ENCODE data around the gene CD3E.

CD3E gene

DNA sequence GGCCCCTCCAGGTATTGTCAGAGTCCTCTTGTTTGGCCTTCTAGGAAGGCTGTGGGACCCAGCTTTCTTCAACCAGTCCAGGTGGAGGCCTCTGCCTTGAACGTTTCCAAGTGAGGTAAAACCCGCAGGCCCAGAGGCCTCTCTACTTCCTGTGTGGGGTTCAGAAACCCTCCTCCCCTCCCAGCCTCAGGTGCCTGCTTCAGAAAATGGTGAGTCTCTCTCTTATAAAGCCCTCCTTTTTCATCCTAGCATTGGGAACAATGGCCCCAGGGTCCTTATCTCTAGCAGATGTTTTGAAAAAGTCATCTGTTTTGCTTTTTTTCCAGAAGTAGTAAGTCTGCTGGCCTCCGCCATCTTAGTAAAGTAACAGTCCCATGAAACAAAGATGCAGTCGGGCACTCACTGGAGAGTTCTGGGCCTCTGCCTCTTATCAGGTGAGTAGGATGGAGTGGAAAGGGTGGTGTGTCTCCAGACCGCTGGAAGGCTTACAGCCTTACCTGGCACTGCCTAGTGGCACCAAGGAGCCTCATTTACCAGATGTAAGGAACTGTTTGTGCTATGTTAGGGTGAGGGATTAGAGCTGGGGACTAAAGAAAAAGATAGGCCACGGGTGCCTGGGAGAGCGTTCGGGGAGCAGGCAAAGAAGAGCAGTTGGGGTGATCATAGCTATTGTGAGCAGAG lies at the start of gene CD3E:
Gene CD3E, plus strand, starts transcription at position 163 of the 681 bp plus-strand sequence. Its CDS starts 223 bp downstream, at position 386.
- DNase-seq (ENCODE audit: low read depth in 2 of 2) = peak in 1 of 2 donors; percentile 40

DNA sequence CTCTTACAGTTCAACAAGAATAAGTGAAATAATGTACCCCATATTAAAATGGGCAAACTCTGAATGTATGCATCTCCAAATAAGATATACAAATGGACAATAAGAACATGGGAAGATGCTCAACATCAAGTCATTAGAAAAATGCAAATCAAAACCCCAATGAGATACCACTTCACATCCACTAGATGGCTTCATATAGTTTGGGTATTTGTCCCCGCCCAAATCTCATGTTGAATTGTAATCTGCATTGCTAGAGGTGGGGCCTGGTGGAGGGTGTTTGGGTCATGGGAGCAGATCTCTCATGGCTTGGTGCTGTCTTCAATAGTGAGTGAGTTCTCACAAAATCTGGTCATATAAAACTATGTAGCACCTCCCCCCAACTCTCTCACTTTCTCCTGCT lies 46.1 kb upstream of the CD3E start:
- DNase-seq (ENCODE audit: low read depth in 2 of 2) = no peak

DNA sequence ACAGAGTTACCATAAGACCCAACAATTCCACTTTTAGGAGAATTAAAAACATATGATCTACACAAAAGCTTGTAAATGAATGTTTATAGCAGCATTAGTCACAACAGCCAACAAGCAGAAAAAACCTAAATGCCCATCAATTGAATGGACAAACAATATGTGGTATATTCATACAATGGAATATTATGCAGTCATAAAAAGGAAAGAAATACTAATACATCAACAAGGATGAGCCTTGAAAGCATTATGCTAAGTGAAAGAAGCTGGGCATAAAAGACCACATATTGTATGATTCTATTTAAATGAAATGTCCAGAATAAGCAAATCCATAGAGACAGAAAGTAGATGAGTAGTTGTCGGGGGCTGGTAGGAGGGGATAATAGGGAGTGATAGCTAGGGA lies 45.4 kb upstream of the CD3E start:
- DNase-seq (ENCODE audit: low read depth in 2 of 2) = no peak

DNA sequence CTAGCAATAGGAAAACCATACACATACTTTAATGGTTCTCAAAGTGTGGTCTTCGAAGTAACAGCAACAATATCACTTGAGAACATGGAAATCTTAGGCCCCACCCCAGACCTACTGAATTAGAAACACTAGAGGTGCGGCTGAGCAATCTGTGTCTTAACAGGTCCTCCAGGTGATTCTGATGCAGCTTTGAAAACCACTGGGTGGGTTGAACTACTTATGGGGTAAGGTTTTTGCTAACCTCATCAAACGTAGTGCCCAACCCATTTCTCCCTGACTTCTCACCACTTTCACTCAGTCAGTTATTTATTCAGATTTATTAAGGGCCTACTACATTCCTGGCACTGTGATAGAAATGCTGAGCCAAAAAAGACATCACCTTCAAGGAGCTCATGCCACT lies 44.2 kb upstream of the CD3E start:
- DNase-seq (ENCODE audit: low read depth in 2 of 2) = no peak

DNA sequence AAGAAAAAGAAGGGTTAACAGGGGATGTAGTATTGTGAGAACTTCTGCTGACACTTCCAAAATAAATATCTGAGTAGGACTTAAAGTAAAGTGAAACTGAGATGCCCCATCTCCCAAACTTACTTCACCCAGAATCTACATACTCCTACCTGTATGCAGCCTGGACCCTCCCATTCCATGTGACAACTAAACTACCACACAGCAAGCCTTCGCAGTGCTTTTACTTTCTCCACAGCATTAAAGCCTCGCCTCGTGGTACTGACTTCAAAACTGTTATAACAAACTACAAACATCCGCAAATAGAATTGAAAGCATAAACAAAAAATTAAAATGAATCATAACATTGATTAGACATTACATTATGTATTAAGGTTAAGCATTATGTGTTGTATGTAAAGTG lies 41.4 kb upstream of the CD3E start:
- no peak for DNase-seq (ENCODE audit: low read depth in 2 of 2)

DNA sequence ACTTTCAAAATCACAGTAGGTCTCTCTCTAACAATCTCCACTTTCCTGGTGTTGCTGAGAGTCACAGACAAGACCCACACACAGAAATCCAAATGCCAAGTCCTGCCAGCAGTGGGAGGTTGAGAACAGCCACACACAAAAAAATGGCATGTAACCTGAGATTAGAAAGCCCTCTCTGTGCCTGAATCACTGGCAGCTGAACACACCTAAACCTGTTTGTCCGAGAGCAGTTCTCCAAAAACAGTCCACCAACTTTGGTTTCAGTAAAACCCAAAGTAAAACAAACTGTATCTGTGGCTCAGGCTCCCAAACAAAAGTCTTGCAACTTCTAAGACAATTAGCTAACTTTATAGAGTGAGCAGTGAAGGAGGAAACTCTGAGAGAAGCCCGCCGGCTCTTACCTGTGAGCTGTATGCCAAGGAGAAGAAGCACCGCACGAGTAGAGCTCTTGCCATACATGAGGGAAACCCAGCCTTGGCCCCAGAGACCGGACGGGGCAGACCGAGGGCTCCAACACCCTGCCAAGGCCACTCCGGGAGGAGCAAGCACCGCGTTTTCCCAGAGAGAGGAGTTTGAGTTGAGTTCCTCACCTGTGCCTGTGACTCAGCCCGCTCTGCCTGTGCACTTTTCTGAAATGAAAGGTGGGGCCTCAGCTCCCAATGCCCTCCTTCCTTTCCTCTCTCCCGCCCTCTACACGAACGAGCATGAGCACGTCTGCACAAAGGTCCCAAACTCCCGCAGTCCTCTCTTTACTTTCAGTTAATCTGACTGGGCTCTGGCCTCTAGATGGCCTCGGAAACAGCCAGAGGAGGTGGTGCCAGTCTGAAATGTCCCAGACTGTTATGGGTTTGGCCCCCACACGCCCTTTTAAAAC lies 40.6 kb upstream of the CD3E start, which contains the start of gene MPZL2:
Gene MPZL2, minus strand, starts transcription at position 603 of the 874 bp plus-strand sequence. Its CDS starts 144 bp downstream, at position 459.
- DNase-seq (ENCODE audit: low read depth in 2 of 2) = no peak

DNA sequence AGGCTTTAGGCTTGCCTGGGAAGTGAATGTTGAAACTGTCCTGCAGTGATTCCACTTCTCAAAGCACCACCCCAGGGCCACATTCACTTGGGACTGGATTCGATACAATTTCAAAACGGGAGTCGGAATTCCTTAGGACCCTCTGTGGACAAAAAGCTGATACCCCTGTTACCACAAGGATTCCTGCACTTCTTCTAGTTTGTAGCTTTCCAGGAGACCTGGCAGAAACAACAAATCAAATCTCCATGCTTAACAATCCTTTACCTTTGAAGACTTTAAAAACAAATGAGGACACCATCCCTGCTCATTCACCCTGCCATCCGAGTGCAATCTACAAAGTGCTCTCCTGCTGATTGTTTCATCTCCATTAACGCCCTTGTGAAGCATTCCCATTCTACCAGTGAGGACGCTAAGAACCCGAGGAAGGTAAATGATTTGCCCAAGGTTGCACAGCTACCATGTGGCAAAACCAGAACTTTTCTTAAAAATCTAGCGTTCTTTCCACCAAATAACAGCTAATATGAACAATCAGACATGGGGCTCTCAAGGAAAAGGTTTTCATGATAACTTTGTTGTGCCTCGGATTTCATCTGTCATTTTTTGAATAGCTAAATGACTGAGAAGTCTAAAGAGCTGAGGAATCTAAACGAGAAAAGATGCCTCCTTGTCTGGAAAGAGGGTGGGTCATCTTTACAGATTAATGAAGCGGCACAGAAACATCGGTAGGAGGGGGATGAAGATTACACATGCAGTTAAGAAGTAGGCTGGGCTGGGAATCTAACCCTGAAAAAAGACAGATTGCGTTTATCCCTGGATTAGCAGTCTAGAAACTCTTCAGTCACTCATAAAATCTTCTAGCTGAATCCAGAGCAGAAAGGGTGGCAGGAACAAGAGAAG lies 39.7 kb upstream of the CD3E start:
- DNase-seq (ENCODE audit: low read depth in 2 of 2) = no peak

DNA sequence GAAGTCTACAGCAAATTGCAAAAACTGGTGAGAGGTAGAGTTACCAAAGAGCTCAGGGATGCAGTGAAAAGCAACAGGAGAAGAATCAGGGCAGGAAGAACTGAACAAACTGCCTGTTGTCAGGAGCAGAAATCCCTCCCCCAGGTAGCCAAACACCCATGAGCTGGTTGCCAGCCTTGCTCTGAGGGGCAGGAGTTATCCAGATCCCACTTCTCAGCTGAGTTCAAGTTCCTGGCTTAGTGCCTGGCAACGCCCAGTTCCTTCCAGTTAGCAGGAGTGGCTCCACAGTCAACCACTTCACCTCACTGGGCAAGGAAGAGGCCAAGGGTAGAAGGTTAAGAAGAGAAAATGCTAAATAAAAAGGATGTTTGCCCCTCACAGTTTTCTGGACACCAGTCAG lies 38.6 kb upstream of the CD3E start:
- no peak for DNase-seq (ENCODE audit: low read depth in 2 of 2)

DNA sequence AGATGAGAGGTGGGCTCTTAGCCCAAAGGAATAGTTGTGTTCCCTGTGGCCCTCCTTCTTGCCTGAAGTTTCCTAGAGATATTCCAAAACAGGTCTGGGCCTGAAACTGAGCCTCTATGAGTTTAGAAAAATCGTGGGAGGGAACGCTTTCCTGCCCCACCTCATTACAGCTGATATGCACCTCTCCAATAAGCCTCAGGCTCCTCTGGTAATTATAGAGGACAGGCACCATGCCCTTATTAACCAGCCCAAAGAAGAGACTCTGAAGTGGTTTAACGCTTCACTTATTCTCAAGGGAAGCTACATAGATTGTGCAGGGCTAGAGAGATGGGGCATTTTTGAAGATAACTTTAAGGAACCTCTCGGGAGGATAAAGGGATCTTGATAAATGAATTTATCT lies 37.0 kb upstream of the CD3E start:
- DNase-seq (ENCODE audit: low read depth in 2 of 2) = no peak

DNA sequence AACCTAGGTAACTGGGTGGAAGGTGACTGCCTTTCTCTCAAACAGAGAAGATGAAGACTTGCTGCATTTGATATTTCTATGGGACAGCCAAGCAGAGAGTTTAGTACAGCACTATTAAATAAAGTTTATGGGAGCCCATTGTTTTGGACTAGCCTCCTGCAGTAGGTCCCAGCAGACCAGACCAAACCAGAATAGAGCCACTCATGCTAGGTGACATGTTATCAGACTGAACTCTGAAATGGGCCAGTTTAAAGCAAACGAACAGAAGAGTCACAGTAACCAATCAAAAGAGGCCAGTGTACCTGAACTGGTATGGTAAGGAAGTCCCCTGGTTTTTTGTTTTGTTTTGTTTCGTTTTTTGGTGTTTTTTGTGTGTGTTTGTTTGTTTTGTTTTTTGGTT lies 32.5 kb upstream of the CD3E start:
- DNase-seq (ENCODE audit: low read depth in 2 of 2) = no peak

DNA sequence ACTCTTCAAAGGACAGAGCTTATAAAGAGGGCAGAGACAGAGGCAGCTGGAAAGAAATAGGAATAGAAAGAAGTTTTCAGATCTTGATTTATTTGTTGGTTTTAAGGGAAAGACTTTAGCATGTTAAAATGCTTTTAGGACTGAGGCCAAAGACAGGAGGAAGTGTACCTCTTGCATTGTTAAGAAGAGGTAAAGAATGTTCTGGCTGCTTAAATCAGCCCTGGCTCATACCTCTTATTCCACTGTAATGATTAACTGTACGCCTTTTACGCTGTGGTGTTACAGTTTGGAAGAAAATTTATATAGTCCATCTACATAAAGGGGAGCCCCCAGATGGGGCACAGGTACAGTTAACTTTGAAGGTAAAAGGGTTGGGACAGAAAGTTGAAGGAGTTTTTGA lies 30.3 kb upstream of the CD3E start:
- DNase-seq (ENCODE audit: low read depth in 2 of 2) = no peak

DNA sequence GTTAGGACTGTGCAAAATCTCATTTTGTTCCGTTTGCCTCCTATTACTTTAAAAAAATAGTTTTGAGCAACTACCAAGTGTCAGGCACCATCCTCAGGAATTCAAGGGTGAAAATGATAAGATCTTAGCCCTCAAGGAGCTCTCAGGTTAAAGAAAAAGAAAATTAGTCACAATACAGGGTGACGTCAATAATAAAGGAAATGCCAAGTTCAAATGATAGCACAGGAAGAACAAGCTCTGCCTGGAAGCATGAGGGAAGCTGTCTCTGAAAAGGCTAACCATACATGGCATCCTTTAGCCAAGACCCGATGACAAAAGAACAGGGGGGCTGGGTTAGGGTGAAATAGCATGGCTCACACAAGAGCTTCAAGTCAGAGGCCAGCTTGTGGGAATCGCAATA lies 29.4 kb upstream of the CD3E start:
- DNase-seq (ENCODE audit: low read depth in 2 of 2) = no peak

DNA sequence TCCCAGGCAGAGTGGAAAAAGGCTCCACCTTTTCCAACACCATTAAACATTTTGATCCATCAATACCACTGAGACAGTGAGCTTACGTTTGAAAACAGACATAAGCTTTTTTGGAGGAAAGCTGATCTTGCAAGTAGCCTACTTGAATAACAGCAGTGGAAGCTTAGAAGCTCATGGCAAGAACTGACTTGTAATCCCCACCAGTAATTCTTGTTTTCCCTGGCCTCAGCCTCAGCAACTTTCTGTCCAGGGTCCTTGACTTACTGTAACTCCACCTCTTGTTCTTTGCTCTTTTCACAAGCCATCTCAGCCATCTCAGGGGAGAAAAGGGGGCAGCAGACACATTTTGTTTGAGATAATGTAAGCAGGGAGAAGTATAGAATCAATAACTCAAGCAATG lies 28.1 kb upstream of the CD3E start:
- no peak for DNase-seq (ENCODE audit: low read depth in 2 of 2)

DNA sequence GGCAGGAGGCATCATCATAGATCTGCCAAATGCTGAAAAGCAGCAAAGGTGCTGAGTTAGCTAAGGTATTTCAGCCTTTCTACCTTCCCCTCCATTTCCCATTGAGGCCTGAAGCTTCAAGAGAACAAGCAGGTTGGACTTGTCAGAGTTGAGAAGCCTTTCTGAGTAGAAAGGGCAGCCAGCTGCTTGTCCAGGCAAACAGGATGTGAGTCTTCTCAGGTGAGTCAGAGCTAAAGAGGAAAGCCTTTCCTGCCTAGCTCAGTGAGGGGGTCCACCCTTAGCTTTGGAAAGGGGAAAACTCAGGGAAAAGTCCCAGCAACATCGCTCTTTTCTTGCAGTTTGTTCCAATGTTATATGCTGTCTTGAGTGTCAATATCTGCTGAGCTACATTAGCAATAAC lies 27.2 kb upstream of the CD3E start:
- DNase-seq (ENCODE audit: low read depth in 2 of 2) = no peak

DNA sequence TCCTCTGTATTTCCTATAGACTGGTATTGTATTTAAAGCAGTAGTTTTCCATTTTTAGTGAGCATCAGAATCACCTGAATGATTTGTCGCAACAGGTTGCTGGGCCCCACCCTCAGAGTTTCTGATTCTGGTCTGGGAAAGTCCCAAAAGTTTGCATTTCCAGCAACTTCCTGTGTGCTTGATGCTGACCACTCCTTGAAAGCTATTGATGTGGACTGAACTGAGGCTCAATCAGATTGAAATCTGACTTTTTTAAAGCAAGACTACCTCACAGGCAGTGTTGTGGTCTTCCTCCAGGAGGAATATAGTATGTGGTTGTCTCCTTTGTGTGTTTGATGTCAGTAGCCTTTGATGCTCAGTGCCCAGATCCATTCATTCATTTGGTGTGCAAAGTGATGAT lies 23.2 kb upstream of the CD3E start:
- DNase-seq (ENCODE audit: low read depth in 2 of 2) = no peak

DNA sequence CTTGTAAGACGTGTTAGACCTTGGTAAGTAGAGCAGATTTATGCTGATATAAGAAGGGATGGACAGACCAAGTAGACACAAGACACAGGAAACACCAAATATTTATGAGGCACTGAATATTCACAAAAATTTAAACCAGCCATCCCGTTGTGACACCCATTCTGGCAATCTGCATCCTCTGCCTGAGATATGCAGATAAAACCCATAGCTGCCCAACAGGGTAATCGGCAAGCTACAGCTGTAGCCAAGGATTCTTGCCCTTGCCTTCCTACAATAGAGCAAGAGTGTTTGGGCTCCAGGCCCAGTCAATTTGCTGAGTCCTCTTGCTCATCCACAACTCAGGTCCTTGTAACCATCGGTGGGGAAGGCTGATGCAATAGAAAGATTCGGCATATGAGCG lies 21.9 kb upstream of the CD3E start:
- DNase-seq (ENCODE audit: low read depth in 2 of 2) = no peak

DNA sequence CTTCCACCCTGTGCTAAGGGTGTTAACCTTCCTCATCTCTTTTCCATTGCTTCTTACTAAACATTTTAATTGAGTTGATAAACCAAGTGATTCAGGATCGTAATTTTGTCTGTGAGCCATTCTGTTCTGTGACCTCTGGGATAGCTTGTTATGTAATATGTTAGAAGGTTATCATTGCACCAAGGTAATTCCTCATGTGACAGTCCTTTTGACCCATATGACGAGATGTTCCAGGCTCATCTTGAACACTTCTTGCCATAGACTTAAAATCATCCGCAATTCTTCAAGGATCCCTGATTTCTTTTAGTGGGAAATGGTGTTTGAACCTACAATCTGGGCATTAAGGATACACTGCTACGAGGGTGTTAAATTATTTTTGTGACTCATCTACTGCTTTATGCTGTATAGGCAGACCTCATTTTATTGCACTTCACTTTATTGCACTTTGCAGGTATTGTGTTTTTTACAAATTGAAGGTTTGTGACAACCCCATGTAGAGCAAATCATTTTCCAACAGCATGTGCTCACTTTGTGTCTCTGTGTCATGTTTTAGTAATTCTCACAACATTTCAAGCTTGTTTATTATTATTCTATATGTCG lies 21.4 kb upstream of the CD3E start:
- no peak for DNase-seq (ENCODE audit: low read depth in 2 of 2)

DNA sequence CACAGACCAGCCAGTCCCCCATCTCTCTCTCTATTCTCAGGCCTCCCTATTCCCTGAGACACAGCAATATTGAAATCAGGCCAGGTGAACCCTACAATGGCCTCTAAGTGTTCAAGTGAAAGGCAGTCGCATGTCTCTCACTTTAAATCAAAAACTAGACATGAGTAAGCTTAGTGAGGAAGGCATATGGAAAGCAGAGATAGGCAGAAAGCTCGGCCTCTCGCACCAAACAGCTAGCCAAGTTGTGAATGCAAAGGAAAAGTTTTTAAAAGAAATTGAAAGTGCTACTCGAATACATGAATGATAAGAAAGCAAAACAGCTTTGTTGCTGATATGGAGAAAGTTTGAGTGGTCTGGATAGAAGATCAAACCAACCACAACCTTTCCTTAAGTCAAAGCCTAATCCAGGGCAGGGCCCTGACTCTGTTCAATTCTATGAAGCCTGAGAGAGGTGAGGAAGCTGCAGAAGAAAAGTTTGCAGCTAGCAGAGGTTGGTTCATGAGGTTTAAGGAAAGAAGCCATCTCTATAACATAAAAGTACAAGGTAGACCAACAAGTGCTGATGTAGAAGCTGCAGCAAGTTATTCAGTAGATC lies 20.7 kb upstream of the CD3E start:
- no peak for DNase-seq (ENCODE audit: low read depth in 2 of 2)

DNA sequence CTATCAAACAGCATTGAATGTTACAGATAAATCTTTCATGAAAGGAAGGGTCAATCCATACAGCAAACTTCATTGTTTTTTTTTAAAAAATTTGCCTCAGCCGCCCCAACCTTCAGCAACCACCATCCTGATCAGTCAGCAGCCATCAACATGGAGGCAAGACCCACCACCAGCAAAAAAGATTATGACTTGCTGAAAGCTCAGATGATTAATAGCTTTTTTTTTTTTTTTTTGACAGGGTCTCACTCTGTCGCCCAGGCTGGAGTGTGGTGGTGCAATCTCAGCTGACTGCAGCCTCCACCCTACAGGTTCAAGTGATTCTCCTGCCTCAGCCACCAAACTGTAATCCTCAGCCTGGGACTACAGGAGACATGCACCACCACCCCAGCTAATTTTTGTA lies 18.0 kb upstream of the CD3E start:
- DNase-seq (ENCODE audit: low read depth in 2 of 2) = no peak

DNA sequence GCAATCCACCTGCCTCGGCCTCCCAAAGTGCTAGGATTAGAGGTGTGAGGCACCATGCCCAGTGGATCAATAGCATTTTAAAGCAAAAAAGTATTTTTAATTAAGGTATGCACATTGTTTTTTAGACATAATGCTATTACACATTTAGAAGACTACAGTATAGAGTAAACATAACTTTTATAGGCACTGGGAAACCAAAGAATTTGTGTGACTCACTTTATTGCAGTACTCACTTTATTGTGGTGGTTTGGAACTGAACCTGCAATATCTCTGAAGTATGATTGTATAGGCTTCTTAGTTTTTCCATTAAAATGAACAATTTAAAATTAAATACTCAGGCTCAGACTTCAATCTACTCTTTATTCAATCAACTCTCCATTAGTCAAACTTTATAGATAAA lies 17.5 kb upstream of the CD3E start:
- no peak for DNase-seq (ENCODE audit: low read depth in 2 of 2)

DNA sequence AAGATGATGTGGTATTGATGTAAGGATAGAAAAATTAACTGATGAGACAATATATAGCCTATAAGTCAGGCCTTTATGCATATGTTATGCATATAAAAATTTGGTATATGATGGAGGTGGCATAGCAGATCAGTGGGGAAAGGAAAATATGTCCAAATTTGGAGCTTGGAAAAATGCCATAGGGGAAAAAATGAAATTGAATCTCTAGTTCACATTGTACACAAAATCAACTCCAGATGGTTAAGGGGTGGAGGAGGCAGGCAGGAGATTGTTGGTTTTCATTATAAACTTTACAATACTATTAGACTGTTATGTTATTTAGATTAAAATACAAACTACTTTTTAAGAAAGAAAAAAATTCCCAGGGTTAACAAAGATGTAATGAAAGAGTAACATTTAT lies 15.1 kb upstream of the CD3E start:
- DNase-seq (ENCODE audit: low read depth in 2 of 2) = no peak
